Pons (tissue), 1 donor: Measurements from ENCODE around the gene UCK2.

ENCODE experiments used
- DNase-seq: peaks from one replicate; pipeline ENCODE4 v3.0.0-alpha.2; 2016; ENCODE audit warnings: low spot score

Gene UCK2

GRCh38 chr1:165834229-165834628 lies 6.8 kb downstream of the UCK2 start:
- no peak for DNase-seq

GRCh38 chr1:165834881-165835280 lies 7.5 kb downstream of the UCK2 start:
- DNase-seq: no peak

GRCh38 chr1:165836664-165837482 lies 9.5 kb downstream of the UCK2 start:
- DNase-seq: no peak

GRCh38 chr1:165837838-165838364 lies 10.5 kb downstream of the UCK2 start:
- DNase-seq: no peak

GRCh38 chr1:165840423-165840822 lies 13.0 kb downstream of the UCK2 start:
- no peak for DNase-seq

- DNase-seq: no peak
These were observed 14.2 kb downstream of the UCK2 start for GRCh38 chr1:165841582-165842017.

GRCh38 chr1:165842023-165842670 lies 14.7 kb downstream of the UCK2 start:
- no peak for DNase-seq

GRCh38 chr1:165842671-165843129 lies 15.3 kb downstream of the UCK2 start:
- DNase-seq: no peak

GRCh38 chr1:165843304-165843703 lies 15.9 kb downstream of the UCK2 start:
- DNase-seq: no peak

- no peak for DNase-seq
These were observed 16.8 kb downstream of the UCK2 start for GRCh38 chr1:165844114-165844798.

GRCh38 chr1:165844933-165845332 lies 17.5 kb downstream of the UCK2 start:
- no peak for DNase-seq

- no peak for DNase-seq
These were observed 18.2 kb downstream of the UCK2 start for GRCh38 chr1:165845569-165845968.

GRCh38 chr1:165845992-165846748 lies 18.8 kb downstream of the UCK2 start:
- DNase-seq: no peak

- DNase-seq: no peak
These were observed 20.1 kb downstream of the UCK2 start for GRCh38 chr1:165847486-165847885.

GRCh38 chr1:165849353-165850133 lies 22.1 kb downstream of the UCK2 start:
- no peak for DNase-seq

- no peak for DNase-seq
These were observed 23.7 kb downstream of the UCK2 start for GRCh38 chr1:165851034-165851658.

GRCh38 chr1:165852871-165853270 lies 25.5 kb downstream of the UCK2 start:
- DNase-seq: no peak

- DNase-seq: no peak
These were observed 26.2 kb downstream of the UCK2 start for GRCh38 chr1:165853528-165854075.

- DNase-seq: peak; percentile 18
These were observed 26.9 kb downstream of the UCK2 start for GRCh38 chr1:165854101-165854845.
